DOHH2 (cell line): ENCODE data around the gene SLC9A9.

Experiments used
- H3F3A ChIP-seq: fragments of 200-600 bp; sonication (generic), shearing (Covaris generic); 2 replicates; pipeline ENCODE4 v1.6.0; 2016; ENCODE audit warnings: antibody characterized with exemption, mild to moderate bottlenecking; ENCODE audit not compliant: control insufficient read depth, insufficient read depth
- H3K27ac ChIP-seq: fragments of 200-600 bp; sonication (generic); 2 replicates; pipeline ENCODE4 v1.5.1; 2014; ENCODE audit warnings: low read depth, mild to moderate bottlenecking, low read length, moderate library complexity
- H3K27me3 ChIP-seq: fragments of 200-600 bp; sonication (generic); 2 replicates; pipeline ENCODE4 v1.6.1; 2014; ENCODE audit warnings: mild to moderate bottlenecking, low read length, mixed read lengths; ENCODE audit not compliant: control insufficient read depth
- H3K36me3 ChIP-seq: fragments of 200-600 bp; sonication (generic); 2 replicates; pipeline ENCODE4 v1.6.1; 2014; ENCODE audit warnings: mild to moderate bottlenecking, low read length, moderate library complexity, mixed read lengths; ENCODE audit not compliant: control insufficient read depth
- H3K4me1 ChIP-seq: fragments of 200-600 bp; sonication (generic); 2 replicates; pipeline ENCODE4 v1.6.1; 2014; ENCODE audit warnings: mild to moderate bottlenecking, low read length, mixed read lengths; ENCODE audit not compliant: control insufficient read depth
- H3K4me2 ChIP-seq: fragments of 200-600 bp; sonication (generic); 2 replicates; pipeline ENCODE4 v1.6.0; 2014; ENCODE audit warnings: mild to moderate bottlenecking, low read length, moderate library complexity
- H3K4me3 ChIP-seq: fragments of 200-600 bp; sonication (generic); 2 replicates; pipeline ENCODE4 v1.5.1; 2014; ENCODE audit warnings: mild to moderate bottlenecking, low read length, mixed read lengths
- H3K79me2 ChIP-seq: fragments of 200-600 bp; sonication (generic); 2 replicates; pipeline ENCODE4 v1.6.1; 2014; ENCODE audit warnings: mild to moderate bottlenecking, low read length, mixed read lengths; ENCODE audit not compliant: control insufficient read depth
- H3K9me2 ChIP-seq: fragments of 200-600 bp; sonication (generic); replicated peaks from 2 replicates; pipeline ENCODE4 v1.6.1; 2014; ENCODE audit warnings: mild to moderate bottlenecking, low read length, mixed read lengths; ENCODE audit not compliant: control insufficient read depth
- H3K9me3 ChIP-seq: fragments of 200-600 bp; sonication (generic); 2 replicates; pipeline ENCODE4 v1.6.1; 2014; ENCODE audit warnings: antibody characterized with exemption, low read length, mixed read lengths; ENCODE audit not compliant: control insufficient read depth, insufficient read depth
- H4K20me1 ChIP-seq: fragments of 200-600 bp; sonication (generic); 2 replicates; pipeline ENCODE4 v1.6.0; 2014; ENCODE audit warnings: low read depth, mild to moderate bottlenecking, antibody characterized with exemption, low read length, moderate library complexity; ENCODE audit not compliant: control insufficient read depth, insufficient read depth
- CTCF ChIP-seq: fragments of 200-600 bp; sonication (generic); IDR thresholded peaks from one replicate; pipeline ENCODE4 v1.5.1; 2014; ENCODE audit warnings: antibody characterized with exemption, mild to moderate bottlenecking, low read depth, low read length; ENCODE audit not compliant: poor library complexity, severe bottlenecking
- EZH2phosphoT487 ChIP-seq: fragments of 200-600 bp; sonication (generic); IDR thresholded peaks from 2 replicates; pipeline ENCODE4 v1.6.1; 2017; ENCODE audit warnings: borderline replicate concordance, mild to moderate bottlenecking, antibody characterized with exemption, low read length, moderate library complexity, mixed read lengths

Gene SLC9A9

GRCh38 chr3:143601723-143602484, 246.4 kb downstream of the SLC9A9 start:
- TF ChIP-seq CTCF: no peak
- no peak for TF ChIP-seq EZH2phosphoT487

GRCh38 chr3:143600756-143601718, 247.2 kb downstream of the SLC9A9 start:
- Histone ChIP-seq H3K27me3 (no peaks in the 10 kb centered on the region), H3K79me2 (no peaks in the 10 kb centered on the region), H3F3A (no peaks in the 10 kb centered on the region), H3K9me3 (no peaks in the 10 kb centered on the region), H3K27ac (no peak overlapping the region), H3K4me3 (no peak overlapping the region), H4K20me1 (no peaks in the 10 kb centered on the region), H3K4me2 (no peak overlapping the region), H3K4me1 (peaks cover 10% of the 10 kb centered on the region), H3K9me2 (no peaks in the 10 kb centered on the region), H3K36me3 (no peaks in the 10 kb centered on the region)
- no peak for TF ChIP-seq CTCF
- TF ChIP-seq EZH2phosphoT487: no peak

More at GRCh38 chr3:143601723-143602484, 246.4 kb downstream of the SLC9A9 start:
- Histone ChIP-seq H3F3A (no peaks in the 10 kb centered on the region), H4K20me1 (no peaks in the 10 kb centered on the region), H3K4me2 (no peak overlapping the region), H3K9me2 (no peaks in the 10 kb centered on the region), H3K9me3 (no peaks in the 10 kb centered on the region), H3K4me1 (peaks cover 10% of the 10 kb centered on the region), H3K27me3 (no peaks in the 10 kb centered on the region), H3K4me3 (no peak overlapping the region), H3K36me3 (no peaks in the 10 kb centered on the region), H3K27ac (no peak overlapping the region), H3K79me2 (no peaks in the 10 kb centered on the region)

- Histone ChIP-seq H3K4me1 (no peaks in the 10 kb centered on the region), H3F3A (no peaks in the 10 kb centered on the region), H3K4me3 (no peak overlapping the region), H3K4me2 (no peak overlapping the region), H4K20me1 (no peaks in the 10 kb centered on the region), H3K9me2 (no peaks in the 10 kb centered on the region), H3K27me3 (no peaks in the 10 kb centered on the region), H3K9me3 (no peaks in the 10 kb centered on the region), H3K79me2 (no peaks in the 10 kb centered on the region), H3K27ac (no peak overlapping the region), H3K36me3 (no peaks in the 10 kb centered on the region)
- TF ChIP-seq CTCF: no peak
- no peak for TF ChIP-seq EZH2phosphoT487
These were observed 250.3 kb downstream of the SLC9A9 start for GRCh38 chr3:143597774-143598652.
